Upper lobe of left lung (tissue), 4 donors: Measurements from ENCODE around the gene TSPEAR.

ENCODE experiments used
- CTCF ChIP-seq, 6 experiments: fragments of 450-650 bp in 4 of 6; fragments of 200-600 bp in 2 of 6; sonication (generic) in 2 of 6; IDR thresholded peaks; one replicate each; pipeline ENCODE4 v1.5.1; 2016 to 2019; ENCODE audit warnings: antibody characterized with exemption in 6 of 6
- POLR2A ChIP-seq, 4 donors: fragments of 450-650 bp; IDR thresholded peaks; one replicate each; pipeline ENCODE4 v1.5.1; 2016 to 2017; ENCODE audit warnings: antibody characterized with exemption in 4 of 4, mild to moderate bottlenecking in 2 of 4

GRCh38 chr21:44487831-44488230 is 223.5 kb downstream of the TSPEAR start:
- TF ChIP-seq CTCF (IDR thresholded peaks at IDR 0.05): peak in 1 of 6 experiments; percentile 8
- no peak for TF ChIP-seq POLR2A (IDR thresholded peaks at IDR 0.05)
